ENCODE results near the gene NUDT2. TPM values are rescaled to one million over a fixed set of nuclear protein-coding genes. Genes with fewer than 3 reads are reported as not detected.
"Not testable (repeated sequence)": the region's sequence is repeated elsewhere in the genome, so short reads cannot be mapped to it uniquely, and the experiment has no call there.

Gene NUDT2
- total and polyA plus RNA-seq, 12 donors = 14.4 to 28.9 (median 18.4) TPM

- H3K4me1 ChIP-seq = peaks cover 0 to 43% (median 18%) of the 10 kb centered on the region in 9 donors
- no peak overlapping the region for H3K4me3 ChIP-seq
- WGBS, 2 donors = 91 to 92% methylated on average over 15 of the region's 15 CpGs
- intact Hi-C loops (cut with DNase I) = loop anchor here in 1 of 10 donors (10.0 kb wide), 1 partner anchor 258 kb away; no protein-coding TSS in a partner anchor
- no peak for TF ChIP-seq CTCF (IDR thresholded peaks at IDR 0.05)
- ATAC-seq = no peak
- DNase-seq = no peak
- peaks cover 0 to 24% (median 4%) of the 10 kb centered on the region in 9 donors for H3K36me3 ChIP-seq
- H3K27ac ChIP-seq = no peak overlapping the region
- H3K9me3 ChIP-seq = no peaks in the 10 kb centered on the region
- H3K27me3 ChIP-seq = no peaks in the 10 kb centered on the region
Observed at GRCh38 chr9:34346873-34347799, 17.8 kb downstream of the NUDT2 start.

GRCh38 chr9:34347800-34348158 lies 18.4 kb downstream of the NUDT2 start:
- no peak for TF ChIP-seq CTCF (IDR thresholded peaks at IDR 0.05)
- no peak for DNase-seq
- no peaks in the 10 kb centered on the region for H3K9me3 ChIP-seq
- intact Hi-C loops (cut with DNase I) = loop anchor here in 1 of 10 donors (10.0 kb wide), 1 partner anchor 257 kb away; no protein-coding TSS in a partner anchor
- no peaks in the 10 kb centered on the region for H3K27me3 ChIP-seq
- H3K4me1 ChIP-seq = peaks cover 0 to 37% (median 18%) of the 10 kb centered on the region in 9 donors
- H3K36me3 ChIP-seq = peaks cover 0 to 17% (median 4%) of the 10 kb centered on the region in 9 donors
- H3K27ac ChIP-seq = no peak overlapping the region
- no peak for ATAC-seq
- no peak overlapping the region for H3K4me3 ChIP-seq

GRCh38 chr9:34349324-34349723 lies 20.0 kb downstream of the NUDT2 start:
- 97 to 98% methylated on average over 3 of the region's 3 CpGs for WGBS, 2 donors
- Histone ChIP-seq H3K27me3 (no peaks in the 10 kb centered on the region), H3K4me3 (no peak overlapping the region), H3K4me1 (peaks cover 0 to 31% (median 14%) of the 10 kb centered on the region in 9 donors), H3K27ac (no peak overlapping the region), H3K9me3 (no peaks in the 10 kb centered on the region), H3K36me3 (peaks cover 0 to 7% (median 0%) of the 10 kb centered on the region in 9 donors)
- DNase-seq (no peak), ATAC-seq (no peak)
- no peak for TF ChIP-seq CTCF (IDR thresholded peaks at IDR 0.05)
- intact Hi-C loops (cut with DNase I) = loop anchor here in 1 of 10 donors (10.0 kb wide), 1 partner anchor 255 kb away; no protein-coding TSS in a partner anchor

GRCh38 chr9:34352122-34352652 lies 22.8 kb downstream of the NUDT2 start:
- 92 to 94% methylated on average over 7 of the region's 7 CpGs for WGBS, 2 donors
- peaks cover 0 to 23% (median 2%) of the 10 kb centered on the region in 11 donors for H3K9me3 ChIP-seq
- H3K4me3 ChIP-seq, H3K36me3 ChIP-seq, H3K4me1 ChIP-seq, ATAC-seq, DNase-seq, H3K27me3 ChIP-seq, H3K27ac ChIP-seq: not testable (repeated sequence)
- intact Hi-C loops (cut with DNase I) = loop anchor here in 1 of 10 donors (5.0 kb wide), 1 partner anchor 505 kb away; no protein-coding TSS in a partner anchor

- intact Hi-C loops (cut with DNase I) = loop anchor here in 1 of 10 donors (5.0 kb wide), 1 partner anchor 506 kb away; no protein-coding TSS in a partner anchor
- ATAC-seq, H3K36me3 ChIP-seq, H3K4me1 ChIP-seq, H3K4me3 ChIP-seq, H3K27ac ChIP-seq, DNase-seq, H3K27me3 ChIP-seq: not testable (repeated sequence)
- H3K9me3 ChIP-seq = peaks cover 0 to 29% (median 3%) of the 10 kb centered on the region in 11 donors
- 100% methylated on average over 1 of the region's 1 CpG for WGBS, 2 donors
Observed at GRCh38 chr9:34352957-34353356, 23.6 kb downstream of the NUDT2 start.

All from heart right ventricle (tissue), 16 donors.